ENCODE measurements around the gene ABCB11.

The ABCB11 gene

DNA sequence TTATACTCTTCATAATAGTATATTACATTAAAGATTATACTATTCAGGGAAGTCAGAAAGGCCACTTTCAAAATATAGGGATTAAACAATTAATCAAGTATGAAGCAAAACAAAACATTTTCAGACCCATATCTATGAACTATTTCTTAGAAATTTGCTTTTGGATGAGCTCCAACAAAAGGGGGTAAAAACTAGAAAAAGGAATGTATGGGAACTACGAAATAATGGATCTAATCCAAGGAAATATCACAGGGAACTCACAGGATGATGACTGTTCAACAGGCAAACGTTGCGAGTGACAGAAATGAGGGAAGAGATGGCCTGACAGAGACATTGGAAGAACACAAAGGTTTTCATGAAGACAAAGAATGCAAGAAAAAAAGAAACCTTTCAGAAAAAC, 102.1 kb downstream of the ABCB11 start:
- H3K9me3 Mint-ChIP-seq, result no peaks in the 10 kb centered on the region
- H3K27me3 Mint-ChIP-seq, result peaks cover 8% of the 10 kb centered on the region
- ATAC-seq (no peak), DNase-seq (no peak)
- H3K4me3 Mint-ChIP-seq, result no peak overlapping the region
- H3K36me3 Mint-ChIP-seq (ENCODE audit: low read depth), result no peaks in the 10 kb centered on the region
- no peaks in the 10 kb centered on the region for H3K4me1 Mint-ChIP-seq
- no peak overlapping the region for H3K27ac Mint-ChIP-seq

DNA sequence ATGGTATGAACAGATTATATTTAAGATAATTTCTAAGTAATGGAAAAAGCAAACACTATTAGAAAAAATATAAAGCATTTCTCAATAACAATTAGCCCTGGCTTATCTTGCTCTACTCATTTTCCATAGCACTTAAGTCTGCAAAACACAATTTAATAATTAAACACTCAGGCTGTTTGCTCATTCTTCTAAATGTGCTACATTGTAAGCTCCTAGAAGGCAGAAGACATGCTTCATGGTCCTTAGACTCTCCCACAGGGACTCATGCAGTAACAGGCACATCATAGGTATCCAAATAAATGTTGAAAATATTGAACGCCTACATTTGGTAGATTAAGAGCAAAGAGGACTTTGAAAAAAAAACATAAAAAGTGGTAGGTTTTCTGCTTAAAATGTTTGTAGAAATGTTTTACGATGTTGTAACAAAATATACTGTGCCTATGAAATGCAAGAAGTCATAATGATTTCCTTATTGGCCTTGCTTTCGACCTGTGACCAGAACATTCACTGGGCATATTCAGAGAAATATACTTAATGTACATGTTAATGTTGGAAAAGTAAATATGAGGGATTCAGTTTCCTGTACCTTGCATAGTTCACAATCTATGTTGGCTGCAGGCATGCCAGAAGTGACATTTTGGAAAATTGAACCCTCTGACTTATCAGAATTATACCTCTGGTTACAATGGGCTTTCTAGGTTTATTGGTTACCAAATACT, 102.9 kb downstream of the ABCB11 start:
- Mint-ChIP-seq H3K27me3 (peaks cover 8% of the 10 kb centered on the region), H3K4me3 (no peak overlapping the region), H3K36me3 (ENCODE audit: low read depth) (no peaks in the 10 kb centered on the region), H3K4me1 (no peaks in the 10 kb centered on the region), H3K27ac (no peak overlapping the region), H3K9me3 (no peaks in the 10 kb centered on the region)
- ATAC-seq, result no peak
- no peak for DNase-seq

DNA sequence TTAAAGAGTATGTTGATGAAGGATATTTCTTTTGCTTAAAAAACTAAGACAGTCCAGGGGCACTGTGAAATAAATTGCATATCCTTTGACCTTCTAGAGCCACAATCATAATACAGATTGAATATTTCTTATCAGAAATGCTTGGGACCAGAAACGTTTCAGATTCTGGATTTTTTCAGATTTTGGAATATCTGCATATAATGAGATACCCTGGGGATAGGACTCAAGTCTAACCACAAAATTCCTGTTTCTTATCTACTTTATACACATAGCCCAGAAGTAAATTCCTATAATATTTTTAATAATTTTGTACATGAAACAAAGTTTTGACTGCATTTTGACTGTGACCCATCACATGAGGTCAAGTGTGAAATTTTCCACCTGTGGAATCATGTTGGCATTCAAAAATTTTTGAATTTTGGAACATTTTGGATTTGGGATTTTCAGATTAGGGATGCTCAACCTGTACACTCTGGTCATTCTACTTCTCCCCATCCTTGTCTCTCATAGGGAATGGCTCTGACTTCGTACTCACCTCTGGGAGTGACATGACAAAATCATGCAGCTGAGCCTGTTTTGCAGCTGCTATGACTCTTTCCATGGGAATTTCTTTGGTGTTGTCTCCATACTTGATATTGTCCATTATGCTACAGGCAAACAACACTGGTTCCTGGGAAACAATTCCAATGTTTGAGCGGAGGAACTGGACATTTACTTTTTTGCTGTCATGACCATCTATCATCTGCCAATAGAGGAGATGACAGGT, 104.3 kb downstream of the ABCB11 start:
- no peak for ATAC-seq
- Mint-ChIP-seq H3K27me3 (peaks cover 8% of the 10 kb centered on the region), H3K4me1 (no peaks in the 10 kb centered on the region), H3K4me3 (no peak overlapping the region), H3K27ac (no peak overlapping the region), H3K9me3 (no peaks in the 10 kb centered on the region), H3K36me3 (ENCODE audit: low read depth) (no peaks in the 10 kb centered on the region)
- DNase-seq, result no peak

DNA sequence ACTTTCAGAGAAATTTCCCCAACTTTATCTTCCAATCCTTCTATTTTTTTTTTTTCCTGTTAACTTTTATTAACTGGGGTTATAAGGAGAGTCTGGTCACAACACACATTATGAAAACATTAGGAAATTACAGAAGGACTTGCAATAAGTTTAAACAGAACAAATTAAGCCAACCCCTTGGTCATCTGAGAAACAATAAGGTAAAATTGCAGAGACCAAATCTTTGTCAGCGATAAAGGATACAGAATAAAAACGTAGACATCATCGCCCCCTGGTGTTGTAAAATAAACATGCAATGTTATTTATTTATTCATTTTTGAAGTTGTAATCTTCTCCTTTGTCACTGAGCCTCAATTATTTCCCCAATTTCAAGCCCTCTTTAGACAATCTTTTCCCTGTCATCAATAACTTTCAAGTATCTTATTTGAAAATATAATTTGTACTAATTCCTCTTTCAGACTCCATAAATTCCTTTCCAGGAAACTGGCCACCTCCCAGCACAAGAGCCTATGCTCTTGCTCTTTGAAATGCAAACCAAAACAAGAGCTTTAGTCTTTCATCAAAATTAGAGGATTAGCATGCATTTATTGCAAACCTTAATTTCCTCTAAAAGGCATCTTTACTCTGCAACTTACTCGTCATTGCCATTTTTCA, 110.5 kb downstream of the ABCB11 start:
- Mint-ChIP-seq H3K9me3 (no peaks in the 10 kb centered on the region), H3K27me3 (peaks cover 11% of the 10 kb centered on the region), H3K4me1 (peaks cover 6% of the 10 kb centered on the region), H3K27ac (no peak overlapping the region), H3K36me3 (ENCODE audit: low read depth) (no peaks in the 10 kb centered on the region), H3K4me3 (no peak overlapping the region)
- ATAC-seq, result no peak
- DNase-seq, result no peak

GRCh38 chr2:168916331-168916675, 114.8 kb downstream of the ABCB11 start:
- DNase-seq (no peak), ATAC-seq (no peak)
- H3K9me3 Mint-ChIP-seq, result no peaks in the 10 kb centered on the region
- peaks cover 12% of the 10 kb centered on the region for H3K4me1 Mint-ChIP-seq
- H3K27ac Mint-ChIP-seq, result no peak overlapping the region
- peaks cover 28% of the 10 kb centered on the region for H3K27me3 Mint-ChIP-seq
- no peaks in the 10 kb centered on the region for H3K36me3 Mint-ChIP-seq (ENCODE audit: low read depth)
- H3K4me3 Mint-ChIP-seq, result no peak overlapping the region

DNA sequence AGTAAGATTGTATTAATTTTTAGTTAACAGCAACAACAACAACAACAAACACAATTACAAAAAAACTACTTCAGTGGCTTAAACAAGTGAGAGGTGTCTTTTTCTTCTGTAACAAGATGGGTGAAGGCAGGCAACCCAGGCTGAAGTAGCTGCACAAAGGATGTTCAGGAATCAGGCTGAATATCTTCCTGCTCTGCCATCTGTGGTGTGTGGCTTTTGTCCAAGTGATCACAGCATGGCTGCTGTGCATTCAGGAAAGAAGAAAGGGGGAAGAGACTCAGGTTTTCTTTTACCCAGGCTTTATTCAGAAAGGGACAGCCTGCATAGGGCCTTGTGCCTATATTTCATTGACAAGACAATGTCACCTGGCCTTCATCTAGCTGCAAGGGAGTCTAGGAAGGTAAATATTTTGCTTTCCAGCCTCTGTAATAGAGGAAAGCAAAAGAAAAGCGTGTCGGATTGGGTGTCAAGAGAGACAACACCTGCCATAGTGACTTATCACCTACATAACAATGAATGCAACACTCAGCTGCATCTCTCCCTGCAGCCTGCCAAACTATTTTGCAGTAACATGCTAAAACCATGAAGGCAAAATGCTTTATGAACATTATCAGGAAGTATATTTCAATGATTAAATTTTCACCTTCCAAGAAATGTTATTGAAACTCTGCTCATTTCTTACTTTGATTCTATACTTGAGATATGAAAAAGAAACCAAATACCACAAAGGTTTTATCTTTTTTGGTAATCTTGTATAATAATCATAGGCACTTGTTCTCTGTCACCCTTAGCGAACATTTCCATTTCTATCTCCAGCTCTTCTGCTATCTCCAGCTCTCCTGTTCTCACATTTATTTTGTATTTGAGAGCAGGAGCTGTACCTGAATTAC, 115.4 kb downstream of the ABCB11 start:
- no peaks in the 10 kb centered on the region for H3K9me3 Mint-ChIP-seq
- H3K27ac Mint-ChIP-seq, result no peak overlapping the region
- DNase-seq (no peak), ATAC-seq (peak; percentile 46)
- H3K36me3 Mint-ChIP-seq (ENCODE audit: low read depth), result no peaks in the 10 kb centered on the region
- H3K4me3 Mint-ChIP-seq, result no peak overlapping the region
- H3K4me1 Mint-ChIP-seq, result peaks cover 12% of the 10 kb centered on the region
- peaks cover 27% of the 10 kb centered on the region for H3K27me3 Mint-ChIP-seq

DNA sequence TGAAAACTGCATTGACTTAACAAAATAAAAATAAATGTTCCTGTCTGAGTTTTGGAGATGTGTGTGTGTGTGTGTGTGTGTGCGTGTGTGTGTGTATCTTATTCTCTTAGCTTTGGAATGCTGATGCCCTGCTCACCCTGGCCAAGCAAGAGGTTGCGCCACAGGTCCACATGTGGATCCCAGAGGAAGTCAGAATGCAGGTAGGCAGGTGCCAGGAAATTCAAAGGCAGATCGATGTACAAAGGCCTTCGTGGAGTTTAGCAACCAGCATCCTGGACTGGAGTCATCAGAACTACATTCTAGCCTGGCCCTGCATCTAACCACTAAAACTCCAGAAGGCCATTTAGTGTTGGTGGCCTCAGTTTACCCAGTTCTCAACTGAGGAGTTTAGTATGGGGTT, 117.6 kb downstream of the ABCB11 start:
- no peak overlapping the region for H3K4me3 Mint-ChIP-seq
- H3K9me3 Mint-ChIP-seq, result no peaks in the 10 kb centered on the region
- ATAC-seq, result no peak
- H3K36me3 Mint-ChIP-seq (ENCODE audit: low read depth), result no peaks in the 10 kb centered on the region
- no peak overlapping the region for H3K27ac Mint-ChIP-seq
- H3K4me1 Mint-ChIP-seq, result peaks cover 12% of the 10 kb centered on the region
- no peak for DNase-seq
- H3K27me3 Mint-ChIP-seq, result peaks cover 28% of the 10 kb centered on the region

DNA sequence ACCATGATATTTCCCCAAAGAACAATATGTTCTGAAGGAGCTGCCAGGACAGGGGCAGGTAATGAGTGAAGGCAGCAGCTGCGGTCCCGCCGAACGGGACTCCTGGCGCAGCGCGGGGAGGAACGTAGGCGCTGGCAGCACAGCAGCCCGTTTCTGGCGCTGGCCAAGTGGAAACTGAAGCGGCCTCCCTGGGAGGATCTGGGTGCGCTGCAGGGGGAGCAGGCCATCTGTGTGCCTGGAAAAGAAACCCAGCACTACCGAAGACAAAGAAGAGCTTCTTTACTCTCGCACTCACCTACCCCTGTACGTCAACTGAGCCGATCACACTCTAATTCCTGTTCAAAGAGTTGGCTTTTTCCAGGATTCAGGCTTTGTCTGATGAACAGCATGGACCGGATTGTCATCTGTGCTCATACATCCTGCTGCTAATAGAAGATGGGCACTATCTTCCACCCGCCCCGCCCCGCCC, 118.2 kb downstream of the ABCB11 start:
- no peaks in the 10 kb centered on the region for H3K36me3 Mint-ChIP-seq (ENCODE audit: low read depth)
- peaks cover 12% of the 10 kb centered on the region for H3K4me1 Mint-ChIP-seq
- no peak overlapping the region for H3K27ac Mint-ChIP-seq
- peaks cover 27% of the 10 kb centered on the region for H3K27me3 Mint-ChIP-seq
- ATAC-seq (no peak), DNase-seq (peak; percentile 4)
- H3K4me3 Mint-ChIP-seq, result no peak overlapping the region
- H3K9me3 Mint-ChIP-seq, result no peaks in the 10 kb centered on the region

DNA sequence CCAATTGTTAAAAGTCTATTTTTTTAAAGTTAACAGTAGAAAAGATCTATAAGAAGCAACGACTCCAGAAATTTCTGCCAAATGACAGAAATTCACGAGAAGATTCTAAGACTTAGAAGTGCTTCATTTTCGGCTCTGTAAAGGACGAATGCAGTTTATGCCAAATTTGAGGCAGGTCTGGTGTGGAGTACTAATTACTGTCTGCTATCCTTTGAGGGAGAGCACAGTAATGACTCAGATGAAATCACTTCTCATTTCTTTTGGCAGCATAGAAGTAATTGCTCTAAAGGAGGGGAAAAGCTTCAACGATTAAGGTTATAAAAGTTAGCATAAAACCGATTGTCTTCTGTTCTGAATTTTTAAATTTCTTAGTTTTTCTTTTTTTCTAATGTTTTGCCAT, 118.7 kb downstream of the ABCB11 start:
- Mint-ChIP-seq H3K4me1 (peaks cover 12% of the 10 kb centered on the region), H3K27ac (no peak overlapping the region), H3K4me3 (no peak overlapping the region), H3K27me3 (peaks cover 27% of the 10 kb centered on the region), H3K36me3 (ENCODE audit: low read depth) (no peaks in the 10 kb centered on the region), H3K9me3 (no peaks in the 10 kb centered on the region)
- ATAC-seq (no peak), DNase-seq (no peak)

GRCh38 chr2:168910330-168910729, 120.8 kb downstream of the ABCB11 start:
- DNase-seq (no peak), ATAC-seq (no peak)
- H3K4me3 Mint-ChIP-seq, result no peak overlapping the region
- peaks cover 5% of the 10 kb centered on the region for H3K4me1 Mint-ChIP-seq
- H3K36me3 Mint-ChIP-seq (ENCODE audit: low read depth), result no peaks in the 10 kb centered on the region
- H3K9me3 Mint-ChIP-seq, result no peaks in the 10 kb centered on the region
- H3K27ac Mint-ChIP-seq, result no peak overlapping the region
- peaks cover 32% of the 10 kb centered on the region for H3K27me3 Mint-ChIP-seq

GRCh38 chr2:168907940-168908662, 123.0 kb downstream of the ABCB11 start:
- H3K27me3 Mint-ChIP-seq, result peaks cover 29% of the 10 kb centered on the region
- H3K4me1 Mint-ChIP-seq, result peaks cover 2% of the 10 kb centered on the region
- H3K4me3 Mint-ChIP-seq, result no peak overlapping the region
- DNase-seq, result no peak
- no peak for ATAC-seq
- H3K36me3 Mint-ChIP-seq (ENCODE audit: low read depth), result no peaks in the 10 kb centered on the region
- no peak overlapping the region for H3K27ac Mint-ChIP-seq
- H3K9me3 Mint-ChIP-seq, result no peaks in the 10 kb centered on the region

DNA sequence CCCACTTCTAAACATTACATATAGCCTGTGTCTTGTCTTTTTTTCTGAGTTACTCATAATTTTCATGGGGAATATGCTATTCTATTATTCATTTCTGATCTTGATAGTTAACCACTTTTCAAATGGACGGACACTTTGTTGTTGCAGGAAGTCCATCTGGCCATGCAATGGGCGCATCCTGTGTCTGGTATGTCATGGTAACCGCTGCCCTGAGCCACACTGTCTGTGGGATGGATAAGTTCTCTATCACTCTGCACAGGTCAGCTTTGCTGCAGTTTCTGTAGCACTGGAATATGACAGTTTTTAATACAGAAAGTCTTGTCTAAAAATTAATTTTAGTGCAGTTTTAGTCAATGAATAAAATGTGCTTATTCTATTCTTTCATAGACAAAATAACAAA, 126.8 kb downstream of the ABCB11 start:
- DNase-seq (no peak), ATAC-seq (no peak)
- H3K27ac Mint-ChIP-seq, result no peak overlapping the region
- no peaks in the 10 kb centered on the region for H3K36me3 Mint-ChIP-seq (ENCODE audit: low read depth)
- H3K4me3 Mint-ChIP-seq, result no peak overlapping the region
- H3K4me1 Mint-ChIP-seq, result no peaks in the 10 kb centered on the region
- peaks cover 13% of the 10 kb centered on the region for H3K27me3 Mint-ChIP-seq
- H3K9me3 Mint-ChIP-seq, result no peaks in the 10 kb centered on the region

DNA sequence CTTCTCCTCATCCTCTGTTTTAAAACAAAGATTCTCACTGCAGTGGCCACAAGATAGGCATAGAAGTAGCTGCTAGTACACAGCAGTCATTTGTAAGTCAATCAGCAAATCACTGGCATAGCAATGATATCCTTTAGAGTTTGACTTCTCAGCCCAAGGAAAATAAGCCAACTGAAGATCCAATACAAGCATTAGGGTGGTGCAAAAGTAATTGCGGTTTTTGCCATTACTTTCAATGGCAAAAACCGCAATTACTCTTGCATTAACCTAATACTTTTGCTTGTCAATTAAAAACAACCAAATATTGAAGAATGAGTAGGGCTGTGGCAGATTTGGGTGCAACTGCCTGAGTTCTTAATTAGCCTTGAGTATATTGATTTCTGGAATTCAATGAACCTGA, 127.2 kb downstream of the ABCB11 start:
- Mint-ChIP-seq H3K4me3 (no peak overlapping the region), H3K27ac (no peak overlapping the region), H3K9me3 (no peaks in the 10 kb centered on the region), H3K36me3 (ENCODE audit: low read depth) (no peaks in the 10 kb centered on the region), H3K27me3 (peaks cover 16% of the 10 kb centered on the region), H3K4me1 (no peaks in the 10 kb centered on the region)
- DNase-seq, result no peak
- ATAC-seq, result no peak

DNA sequence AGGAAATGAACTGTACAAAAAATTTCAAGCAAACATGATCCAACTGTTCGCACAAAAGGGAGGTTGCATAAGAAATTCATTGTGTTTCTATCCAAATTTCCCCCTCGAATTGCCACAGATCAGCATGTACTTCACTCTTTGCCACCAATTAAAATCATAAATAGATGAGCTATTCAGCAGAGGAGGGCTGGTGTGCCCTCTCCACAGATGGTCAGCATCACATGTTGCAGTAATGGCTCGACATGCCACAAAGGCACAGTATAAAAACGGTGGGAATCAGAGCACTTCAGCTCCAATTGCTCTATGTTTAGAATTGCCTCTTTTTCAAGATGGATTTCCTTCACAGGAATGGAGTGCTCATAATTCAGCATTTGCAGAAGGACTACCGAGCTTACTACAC, 130.1 kb downstream of the ABCB11 start, which contains the start of gene G6PC2:
G6PC2 (plus strand) TSS at position 289 of the 400 bp plus-strand sequence; CDS start at position 330, 41 bp downstream.
- Mint-ChIP-seq H3K27me3 (peaks cover 14% of the 10 kb centered on the region), H3K27ac (no peak within 1 kb of the TSS), H3K9me3 (no peaks in the 10 kb centered on the region), H3K4me1 (no peaks in the 10 kb centered on the region), H3K4me3 (no peak within 1 kb of the TSS), H3K36me3 (ENCODE audit: low read depth) (no peaks in the 10 kb centered on the region)
- ATAC-seq (no peak), DNase-seq (no peak)
